Memory B cell (primary cell): Measurements from ENCODE around the gene FOXP1.

Experiments used
- ATAC-seq: fragments of 150-1000 bp; cut with Tn5 transposase; 2 replicates; pipeline ENCODE4 v1.10.0; 2021; ENCODE audit warnings: low read depth, mild to moderate bottlenecking, moderate library complexity
- DNase-seq, 2 donors: peaks; one replicate each; pipeline ENCODE4 v3.0.0; 2022; ENCODE audit warnings: low spot score in 2 of 2
- H3K27ac Mint-ChIP-seq: one replicate; pipeline ENCODE4 v1.8.0; 2022; ENCODE audit warnings: mild to moderate bottlenecking, moderate library complexity, mixed read lengths
- H3K27me3 Mint-ChIP-seq: one replicate; pipeline ENCODE4 v1.8.0; 2022; ENCODE audit warnings: mixed read lengths
- H3K36me3 Mint-ChIP-seq: one replicate; pipeline ENCODE4 v1.8.0; 2022; ENCODE audit warnings: mild to moderate bottlenecking, mixed read lengths
- H3K4me1 Mint-ChIP-seq: one replicate; pipeline ENCODE4 v1.8.0; 2022; ENCODE audit warnings: mixed read lengths
- H3K4me3 Mint-ChIP-seq: one replicate; pipeline ENCODE4 v1.8.0; 2022; ENCODE audit warnings: mild to moderate bottlenecking, moderate library complexity, mixed read lengths
- H3K9me3 Mint-ChIP-seq: one replicate; pipeline ENCODE4 v1.8.0; 2022; ENCODE audit warnings: mixed read lengths

FOXP1 gene

GRCh38 chr3:71118436-71118835, 465.1 kb downstream of the FOXP1 start:
- Mint-ChIP-seq H3K4me1 (peaks cover 63% of the 10 kb centered on the region), H3K4me3 (no peak overlapping the region), H3K27me3 (no peaks in the 10 kb centered on the region), H3K27ac (peak overlapping the region; percentile 91), H3K36me3 (peaks cover 31% of the 10 kb centered on the region), H3K9me3 (no peaks in the 10 kb centered on the region)
- ATAC-seq (peak; percentile 71), DNase-seq (no peak)

GRCh38 chr3:71117572-71118247, 465.8 kb downstream of the FOXP1 start:
- ATAC-seq (peak; percentile 70), DNase-seq (no peak)
- peak overlapping the region; percentile 91 for H3K27ac Mint-ChIP-seq
- H3K9me3 Mint-ChIP-seq = no peaks in the 10 kb centered on the region
- H3K27me3 Mint-ChIP-seq = no peaks in the 10 kb centered on the region
- peaks cover 60% of the 10 kb centered on the region for H3K4me1 Mint-ChIP-seq
- H3K4me3 Mint-ChIP-seq = peak overlapping the region; percentile 72
- peaks cover 30% of the 10 kb centered on the region for H3K36me3 Mint-ChIP-seq

- H3K4me1 Mint-ChIP-seq = peaks cover 51% of the 10 kb centered on the region
- ATAC-seq = no peak
- H3K9me3 Mint-ChIP-seq = no peaks in the 10 kb centered on the region
- DNase-seq = no peak
- peak overlapping the region; percentile 72 for H3K27ac Mint-ChIP-seq
- no peak overlapping the region for H3K4me3 Mint-ChIP-seq
- peaks cover 34% of the 10 kb centered on the region for H3K36me3 Mint-ChIP-seq
- H3K27me3 Mint-ChIP-seq = no peaks in the 10 kb centered on the region
Observed at GRCh38 chr3:71114610-71115009, 468.9 kb downstream of the FOXP1 start.

GRCh38 chr3:71112576-71112975, 471.0 kb downstream of the FOXP1 start:
- Mint-ChIP-seq H3K27ac (peak overlapping the region; percentile 78), H3K4me3 (no peak overlapping the region)

GRCh38 chr3:71111784-71112440, 471.6 kb downstream of the FOXP1 start:
- Mint-ChIP-seq H3K4me1 (peaks cover 42% of the 10 kb centered on the region), H3K27me3 (no peaks in the 10 kb centered on the region), H3K9me3 (no peaks in the 10 kb centered on the region), H3K4me3 (no peak overlapping the region), H3K36me3 (peaks cover 30% of the 10 kb centered on the region), H3K27ac (peak overlapping the region; percentile 78)
- ATAC-seq (no peak), DNase-seq (no peak)

More at GRCh38 chr3:71112576-71112975, 471.0 kb downstream of the FOXP1 start:
- DNase-seq = no peak
- Mint-ChIP-seq H3K4me1 (peaks cover 45% of the 10 kb centered on the region), H3K36me3 (peaks cover 31% of the 10 kb centered on the region), H3K9me3 (no peaks in the 10 kb centered on the region), H3K27me3 (no peaks in the 10 kb centered on the region)
- no peak for ATAC-seq

- ATAC-seq (no peak), DNase-seq (no peak)
- Mint-ChIP-seq H3K9me3 (no peaks in the 10 kb centered on the region), H3K4me1 (peaks cover 39% of the 10 kb centered on the region), H3K27me3 (no peaks in the 10 kb centered on the region), H3K4me3 (no peak overlapping the region), H3K36me3 (peaks cover 31% of the 10 kb centered on the region), H3K27ac (peak overlapping the region; percentile 90)
Observed at GRCh38 chr3:71110385-71111222, 472.9 kb downstream of the FOXP1 start.

GRCh38 chr3:71109977-71110285, 473.6 kb downstream of the FOXP1 start:
- Mint-ChIP-seq H3K27me3 (no peaks in the 10 kb centered on the region), H3K36me3 (peaks cover 36% of the 10 kb centered on the region), H3K4me3 (peak overlapping the region; percentile 6), H3K27ac (peak overlapping the region; percentile 90), H3K9me3 (no peaks in the 10 kb centered on the region), H3K4me1 (peaks cover 43% of the 10 kb centered on the region)
- DNase-seq (no peak), ATAC-seq (peak; percentile 56)

GRCh38 chr3:71109241-71109976, 474.1 kb downstream of the FOXP1 start:
- peak; percentile 16 for ATAC-seq
- peaks cover 35% of the 10 kb centered on the region for H3K36me3 Mint-ChIP-seq

GRCh38 chr3:71107926-71108325, 475.6 kb downstream of the FOXP1 start:
- Mint-ChIP-seq H3K4me1 (peaks cover 41% of the 10 kb centered on the region), H3K4me3 (no peak overlapping the region), H3K36me3 (peaks cover 30% of the 10 kb centered on the region), H3K9me3 (no peaks in the 10 kb centered on the region), H3K27ac (peak overlapping the region; percentile 72), H3K27me3 (no peaks in the 10 kb centered on the region)
- ATAC-seq (no peak), DNase-seq (no peak)

More at GRCh38 chr3:71109241-71109976, 474.1 kb downstream of the FOXP1 start:
- Mint-ChIP-seq H3K4me1 (peaks cover 41% of the 10 kb centered on the region), H3K27ac (peak overlapping the region; percentile 90), H3K4me3 (peak overlapping the region; percentile 50), H3K27me3 (no peaks in the 10 kb centered on the region), H3K9me3 (no peaks in the 10 kb centered on the region)
- DNase-seq = no peak

- peaks cover 25% of the 10 kb centered on the region for H3K36me3 Mint-ChIP-seq
- ATAC-seq (no peak), DNase-seq (no peak)
- peak overlapping the region; percentile 9 for H3K4me3 Mint-ChIP-seq
- H3K27me3 Mint-ChIP-seq = no peaks in the 10 kb centered on the region
- peaks cover 53% of the 10 kb centered on the region for H3K4me1 Mint-ChIP-seq
- H3K27ac Mint-ChIP-seq = peak overlapping the region; percentile 89
- H3K9me3 Mint-ChIP-seq = no peaks in the 10 kb centered on the region
Observed at GRCh38 chr3:71104976-71105375, 478.6 kb downstream of the FOXP1 start.

GRCh38 chr3:71104556-71104955, 479.0 kb downstream of the FOXP1 start:
- Mint-ChIP-seq H3K9me3 (no peaks in the 10 kb centered on the region), H3K4me1 (peaks cover 54% of the 10 kb centered on the region), H3K36me3 (peaks cover 25% of the 10 kb centered on the region), H3K4me3 (no peak overlapping the region), H3K27me3 (no peaks in the 10 kb centered on the region), H3K27ac (peak overlapping the region; percentile 89)
- ATAC-seq (no peak), DNase-seq (no peak)

GRCh38 chr3:71104121-71104541, 479.4 kb downstream of the FOXP1 start:
- Mint-ChIP-seq H3K36me3 (peaks cover 22% of the 10 kb centered on the region), H3K27ac (peak overlapping the region; percentile 89), H3K9me3 (no peaks in the 10 kb centered on the region), H3K4me3 (no peak overlapping the region), H3K4me1 (peaks cover 53% of the 10 kb centered on the region), H3K27me3 (no peaks in the 10 kb centered on the region)
- ATAC-seq (no peak), DNase-seq (no peak)

- Mint-ChIP-seq H3K27ac (peak overlapping the region; percentile 89), H3K4me1 (peaks cover 52% of the 10 kb centered on the region), H3K27me3 (no peaks in the 10 kb centered on the region), H3K4me3 (peak overlapping the region; percentile 21), H3K36me3 (peaks cover 20% of the 10 kb centered on the region), H3K9me3 (no peaks in the 10 kb centered on the region)
- ATAC-seq = no peak
- DNase-seq = no peak
Observed at GRCh38 chr3:71103430-71103921, 480.1 kb downstream of the FOXP1 start.
